CD4-positive, alpha-beta T cell treated with Interleukin-17A for 1 hour (primary cell): ENCODE measurements around the gene TBC1D8.

ENCODE experiments used
- DNase-seq: peaks from one replicate; pipeline ENCODE4 v3.0.0-alpha.2; 2020

TBC1D8 gene

DNA sequence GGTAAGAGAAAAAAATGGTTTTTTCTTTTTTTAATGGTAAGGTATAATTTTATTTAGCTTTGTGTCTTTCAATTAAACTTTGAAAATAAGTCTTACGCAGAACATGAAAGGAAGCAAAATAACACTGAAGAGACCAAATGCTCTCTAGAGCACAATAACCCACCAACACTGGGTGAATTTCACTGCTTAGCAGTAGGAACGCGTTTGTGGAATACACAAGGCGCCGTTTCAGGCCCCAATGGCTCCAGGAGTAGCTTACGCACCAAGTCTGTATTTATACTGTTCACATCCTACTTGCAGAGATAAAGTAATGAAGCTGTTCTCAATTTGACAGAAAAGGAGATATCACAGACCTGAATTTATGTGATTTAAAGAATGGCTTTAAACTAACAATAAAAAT is 125.6 kb downstream of the TBC1D8 start:
- no peak for DNase-seq

DNA sequence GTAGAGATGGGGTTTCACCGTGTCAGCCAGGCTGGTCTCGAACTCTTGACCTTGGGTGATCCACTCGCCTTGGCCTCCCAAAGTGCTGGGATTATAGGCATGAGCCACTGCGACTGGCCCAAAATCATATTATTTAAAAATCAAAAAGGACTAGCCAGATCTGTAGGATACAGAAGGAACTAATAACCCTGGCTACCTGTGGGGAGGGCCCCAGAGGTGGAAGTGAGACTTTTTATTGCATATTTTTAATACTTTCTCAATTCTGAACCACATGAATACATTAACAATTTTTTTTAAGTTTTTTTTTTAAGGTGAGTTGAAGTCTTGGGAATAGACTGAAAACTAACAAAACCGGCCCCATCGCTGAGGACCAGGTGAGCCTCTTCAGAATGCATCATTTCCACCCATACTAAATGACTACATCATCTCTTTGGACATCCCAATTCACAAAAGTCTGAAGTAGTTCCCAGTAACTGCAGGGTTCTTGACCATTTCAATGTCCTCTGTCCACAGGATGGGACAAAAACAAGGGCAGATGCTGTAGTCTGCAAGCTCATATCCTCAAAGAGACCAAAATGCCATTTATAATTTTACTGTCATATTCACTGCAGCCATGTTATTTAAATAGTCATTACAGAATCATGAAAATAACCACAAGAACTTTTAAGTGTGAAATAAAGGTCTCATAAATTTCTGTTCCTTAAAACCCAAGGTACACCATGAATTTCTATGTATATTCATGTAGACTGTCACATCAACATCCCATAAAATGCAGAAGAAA is 127.7 kb downstream of the TBC1D8 start:
- no peak for DNase-seq

DNA sequence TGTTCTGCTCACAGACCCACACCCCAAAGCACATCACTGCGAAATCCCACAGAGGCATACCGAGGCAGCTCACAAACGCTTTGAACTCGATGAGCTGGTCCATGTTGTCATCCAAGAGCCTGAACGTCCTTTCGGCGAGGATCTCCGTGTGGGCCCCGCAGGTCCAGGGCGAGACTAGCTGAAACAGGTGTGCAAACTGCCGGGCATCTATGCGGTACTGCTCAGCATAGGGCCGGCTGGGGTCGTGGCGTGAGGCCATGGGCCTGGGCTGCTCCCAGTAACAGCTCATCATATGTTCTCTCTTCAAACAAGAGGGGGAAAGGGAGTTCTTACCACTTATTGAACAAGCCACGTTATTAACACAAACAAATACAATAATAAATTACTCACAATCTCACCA is 129.0 kb downstream of the TBC1D8 start:
- no peak for DNase-seq

DNA sequence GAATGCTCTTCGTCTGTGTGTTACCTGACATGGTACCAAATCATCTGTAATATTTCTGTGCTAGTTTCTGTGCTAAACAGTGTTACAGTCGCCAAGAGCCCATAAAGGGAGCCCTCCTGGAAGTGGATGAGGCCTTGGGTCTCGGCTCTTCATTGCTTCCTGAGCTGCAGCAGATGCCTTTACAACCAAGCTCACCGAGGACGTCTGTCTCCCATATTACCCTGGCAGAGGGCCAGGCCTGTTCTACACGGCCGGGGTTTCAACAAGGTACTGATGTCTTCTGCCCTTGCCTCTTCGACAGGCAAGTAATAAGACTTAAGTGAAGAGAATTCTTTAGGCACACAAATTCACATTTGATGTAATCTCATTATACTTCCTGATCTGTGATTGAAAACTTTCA is 132.2 kb downstream of the TBC1D8 start:
- DNase-seq, result no peak

DNA sequence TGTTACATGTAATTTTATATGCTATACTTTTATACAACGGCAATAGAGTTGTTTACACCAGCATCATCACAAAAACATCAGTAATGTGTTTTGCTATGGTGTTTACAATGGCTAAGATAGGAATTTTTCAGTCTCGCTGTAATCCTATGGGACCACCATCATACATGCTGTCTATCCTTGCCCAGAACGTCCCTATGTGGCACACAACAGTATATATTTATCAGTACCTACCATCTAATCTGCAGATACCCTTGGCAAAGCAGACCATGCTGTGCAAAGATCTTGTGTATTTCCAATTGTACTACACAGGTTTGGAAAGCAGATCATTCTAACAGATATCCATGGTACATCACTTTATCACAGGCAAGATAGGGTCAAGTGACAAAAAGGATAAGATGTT is 133.8 kb downstream of the TBC1D8 start:
- no peak for DNase-seq

DNA sequence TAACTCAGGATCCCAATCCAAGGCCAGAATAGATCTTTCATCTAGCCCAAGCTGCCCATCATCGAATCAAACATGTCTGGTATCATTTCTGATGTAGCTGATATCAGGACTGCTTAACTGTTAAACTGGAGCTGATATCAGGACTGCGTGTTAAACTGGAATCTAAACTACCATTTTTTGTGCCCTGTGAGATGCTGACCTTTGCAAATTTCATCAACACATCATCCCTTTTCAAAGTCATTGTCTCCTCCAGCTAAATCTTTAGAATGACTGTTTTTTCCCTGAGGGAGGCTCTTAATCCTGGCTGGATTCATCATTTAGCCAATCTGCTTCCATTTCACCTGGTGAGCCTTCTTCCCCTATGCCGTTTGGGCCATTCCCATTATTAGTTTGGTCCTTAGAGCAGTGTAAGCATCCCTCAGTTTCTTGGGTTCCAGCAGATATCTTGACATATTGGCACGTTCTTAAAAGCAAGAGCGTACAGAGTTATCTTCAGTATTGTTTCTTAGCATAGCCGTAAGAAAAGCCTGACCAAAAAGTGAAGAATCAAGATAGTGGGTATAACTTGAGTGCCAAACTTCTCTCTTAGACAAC is 136.8 kb downstream of the TBC1D8 start:
- no peak for DNase-seq

DNA sequence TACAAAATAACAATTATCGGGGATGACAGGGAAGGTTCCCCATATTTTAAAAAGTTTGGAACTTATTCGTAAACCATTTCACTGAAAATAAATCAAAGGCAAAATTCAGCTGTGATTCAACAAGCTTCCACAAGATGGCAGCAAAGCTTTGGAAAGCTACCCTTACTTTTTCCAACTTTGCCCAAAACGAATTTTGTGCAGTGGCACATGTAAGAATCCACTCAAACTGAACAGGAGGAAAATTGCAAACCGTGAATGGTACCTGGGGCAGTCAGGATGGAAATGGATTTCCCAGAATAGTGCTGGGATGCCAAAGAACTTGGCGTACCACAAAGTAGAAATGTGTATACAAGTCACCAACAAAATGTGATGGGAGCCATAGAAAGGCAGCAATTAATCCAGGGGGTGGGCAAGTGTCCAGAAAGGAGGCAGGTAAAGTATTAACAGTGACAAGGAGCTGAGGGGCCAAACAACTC is 138.4 kb downstream of the TBC1D8 start:
- peak; percentile 66 for DNase-seq

DNA sequence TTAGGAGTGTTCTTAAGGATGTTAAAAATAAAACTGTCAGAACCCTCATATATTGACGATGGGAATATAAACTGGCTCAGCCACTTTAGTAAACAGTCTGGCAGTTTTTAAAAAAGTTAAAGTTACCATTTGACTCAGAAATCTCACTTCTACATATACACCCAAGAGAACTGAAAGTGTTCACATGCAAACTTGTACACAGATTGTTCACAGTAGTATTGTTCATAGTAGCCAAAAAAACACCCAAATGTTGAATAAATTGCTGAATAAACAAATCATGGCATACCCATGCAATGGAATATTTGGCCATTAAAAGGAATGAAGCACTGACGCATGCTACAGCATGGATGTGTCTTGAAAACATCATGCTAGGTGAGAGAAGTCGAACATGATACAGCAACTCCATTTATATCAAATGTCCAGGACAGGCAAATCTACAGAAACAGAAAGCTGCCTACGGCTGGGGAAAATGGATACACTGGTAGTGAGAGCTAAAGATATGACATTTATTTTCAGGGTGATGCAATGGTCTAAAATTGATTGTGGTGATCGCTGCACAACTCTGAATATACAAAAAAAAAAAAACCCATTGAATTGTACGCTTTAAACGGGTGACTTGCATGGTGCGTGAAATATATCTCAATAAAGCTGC is 139.0 kb downstream of the TBC1D8 start:
- no peak for DNase-seq

DNA sequence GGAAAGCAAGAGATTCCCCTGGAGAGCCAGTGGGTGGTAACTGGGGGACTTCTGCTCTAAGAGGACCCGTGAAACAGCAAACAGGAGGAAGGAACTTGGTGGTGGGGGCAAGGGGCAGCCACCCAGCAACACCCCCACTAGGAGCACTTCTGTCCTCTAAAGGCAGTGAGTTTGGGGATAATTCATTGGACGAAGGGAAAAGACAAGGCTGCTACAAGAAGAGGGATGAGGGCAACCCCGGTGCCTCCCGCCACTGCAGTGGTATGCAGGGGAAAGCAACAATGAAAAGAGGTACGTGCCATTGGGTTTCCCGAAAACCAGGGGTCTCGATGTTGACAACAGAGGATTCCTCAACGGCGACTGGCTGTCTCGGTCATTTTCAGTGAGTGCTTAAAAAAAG is 140.0 kb downstream of the TBC1D8 start:
- no peak for DNase-seq

DNA sequence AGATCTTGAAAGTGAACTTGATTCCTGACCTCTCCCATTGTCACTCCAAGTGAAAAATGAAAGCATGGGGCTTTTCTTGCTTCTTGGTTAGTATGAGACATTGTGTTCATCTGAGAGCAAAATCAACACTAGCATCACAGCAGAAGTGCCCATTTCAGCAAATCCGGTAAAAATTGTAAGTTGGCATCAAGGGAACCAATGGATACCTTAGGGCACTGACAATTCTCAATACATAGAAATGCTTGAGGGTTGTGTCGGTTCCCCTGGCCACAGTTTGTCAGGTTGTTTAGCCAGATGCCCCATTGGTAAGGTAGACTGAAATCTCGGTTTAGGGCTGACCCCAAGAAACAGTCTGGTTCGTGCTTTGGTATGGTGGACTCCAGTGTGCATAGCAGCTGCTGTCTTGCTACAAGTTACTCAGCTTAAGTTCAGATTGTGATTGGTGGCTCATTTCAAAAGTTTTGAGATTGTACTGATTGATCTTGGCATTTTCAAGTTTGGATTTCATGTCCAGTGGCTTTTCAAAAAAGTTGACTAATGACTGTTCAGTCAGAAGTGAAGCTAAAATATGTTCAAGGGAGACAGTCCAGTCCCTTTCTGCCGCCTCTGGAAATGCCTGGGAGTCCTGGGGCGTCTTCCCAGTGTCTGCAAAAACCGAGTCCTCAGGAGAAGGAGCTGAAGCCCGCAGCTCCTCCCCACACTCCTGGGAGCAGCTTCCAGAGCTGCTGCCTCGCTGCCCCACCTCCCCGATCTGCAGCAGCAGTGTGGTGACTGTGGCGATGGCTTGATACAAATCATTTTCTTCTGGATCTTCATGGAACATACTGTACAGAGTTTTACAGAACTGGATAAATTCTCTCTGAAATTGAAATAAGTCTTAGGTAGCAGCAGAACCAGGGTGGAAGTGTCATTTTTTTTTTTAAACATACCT is 143.5 kb downstream of the TBC1D8 start:
- no peak for DNase-seq

DNA sequence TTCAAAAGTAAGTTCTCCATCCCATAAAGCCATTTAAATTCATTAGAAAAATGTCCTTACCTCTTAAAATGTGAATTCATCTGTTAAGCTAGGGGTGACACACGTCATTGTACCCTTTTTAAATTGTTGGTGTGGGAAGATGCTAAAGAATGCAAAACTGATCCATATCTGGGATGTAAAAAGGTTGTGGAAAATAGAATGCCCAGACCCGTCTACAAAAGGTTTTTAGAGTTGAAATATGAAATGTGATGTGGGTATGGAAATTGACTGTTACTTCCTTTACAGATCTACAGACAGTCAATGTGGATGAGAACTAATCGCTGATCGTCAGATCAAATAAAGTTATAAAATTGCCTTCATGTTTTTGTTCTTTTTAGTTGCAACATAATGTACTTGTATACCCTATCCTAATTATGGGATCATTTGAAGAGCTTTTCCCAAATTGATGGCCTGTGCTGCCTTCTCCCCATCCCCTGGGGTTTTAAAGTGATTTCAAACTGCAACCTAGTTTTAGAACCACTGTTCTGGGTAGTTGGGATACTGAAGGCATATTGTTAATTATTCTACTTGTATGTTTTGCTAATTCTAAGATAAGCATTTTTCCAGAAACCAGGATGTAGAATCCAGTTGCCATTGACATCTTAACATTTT is 145.0 kb downstream of the TBC1D8 start:
- no peak for DNase-seq

DNA sequence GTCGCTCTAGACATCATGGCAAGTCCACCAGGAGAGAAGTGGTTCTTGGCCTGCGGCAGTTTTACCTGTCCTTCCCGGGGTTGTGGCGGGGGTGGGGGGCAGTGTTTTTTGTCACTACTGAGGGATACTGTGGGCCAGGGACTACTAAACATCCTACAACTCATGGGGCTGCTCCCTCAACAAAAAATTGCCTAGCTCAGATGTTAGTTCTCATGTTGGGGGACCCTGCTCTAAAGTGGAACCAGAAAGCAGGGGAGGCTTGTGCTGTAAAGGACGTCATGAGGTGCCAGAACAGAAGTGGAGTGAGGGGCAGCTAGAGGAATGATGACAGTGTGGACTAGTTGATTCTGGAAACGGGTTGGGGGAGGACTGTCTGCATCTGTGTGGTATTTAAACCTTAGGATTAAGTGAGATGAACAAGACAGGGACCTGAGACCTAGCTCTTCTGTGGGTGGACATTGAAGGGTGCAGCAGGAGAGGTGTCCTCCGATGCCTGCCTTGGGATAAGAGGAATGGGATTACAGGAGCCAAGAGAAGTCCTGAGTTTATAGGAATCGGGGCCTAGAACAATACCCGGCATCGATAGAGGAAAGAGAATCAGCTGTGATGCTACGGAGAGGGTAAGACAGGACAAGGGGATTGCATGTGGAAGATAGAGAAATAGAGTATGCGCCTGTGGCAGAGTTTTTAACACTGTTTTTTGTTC is 146.4 kb downstream of the TBC1D8 start:
- DNase-seq, result no peak

DNA sequence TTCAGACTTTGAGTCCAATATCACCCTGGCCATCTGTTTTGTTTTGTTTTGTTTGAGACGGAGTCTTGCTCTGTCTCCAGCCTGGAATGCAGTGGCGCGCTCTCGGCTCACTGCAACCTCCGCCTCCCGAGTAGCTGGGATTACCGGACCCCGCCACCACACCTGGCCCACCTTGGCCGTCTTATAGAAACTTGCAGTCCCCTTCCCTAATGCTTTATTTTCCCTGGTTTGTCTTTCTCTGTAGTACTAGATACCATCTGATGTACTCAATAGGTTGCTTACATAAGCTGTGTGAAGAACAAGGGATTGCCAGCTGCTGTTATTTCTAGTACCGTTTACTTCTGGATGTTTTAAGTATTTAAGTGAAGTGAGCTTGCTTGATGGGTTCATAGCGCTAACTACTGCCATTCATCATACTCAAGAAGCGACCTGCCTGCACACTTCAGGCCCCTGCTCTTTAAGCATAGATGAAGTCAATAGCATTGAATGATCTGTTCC is 147.9 kb downstream of the TBC1D8 start:
- DNase-seq, result no peak

DNA sequence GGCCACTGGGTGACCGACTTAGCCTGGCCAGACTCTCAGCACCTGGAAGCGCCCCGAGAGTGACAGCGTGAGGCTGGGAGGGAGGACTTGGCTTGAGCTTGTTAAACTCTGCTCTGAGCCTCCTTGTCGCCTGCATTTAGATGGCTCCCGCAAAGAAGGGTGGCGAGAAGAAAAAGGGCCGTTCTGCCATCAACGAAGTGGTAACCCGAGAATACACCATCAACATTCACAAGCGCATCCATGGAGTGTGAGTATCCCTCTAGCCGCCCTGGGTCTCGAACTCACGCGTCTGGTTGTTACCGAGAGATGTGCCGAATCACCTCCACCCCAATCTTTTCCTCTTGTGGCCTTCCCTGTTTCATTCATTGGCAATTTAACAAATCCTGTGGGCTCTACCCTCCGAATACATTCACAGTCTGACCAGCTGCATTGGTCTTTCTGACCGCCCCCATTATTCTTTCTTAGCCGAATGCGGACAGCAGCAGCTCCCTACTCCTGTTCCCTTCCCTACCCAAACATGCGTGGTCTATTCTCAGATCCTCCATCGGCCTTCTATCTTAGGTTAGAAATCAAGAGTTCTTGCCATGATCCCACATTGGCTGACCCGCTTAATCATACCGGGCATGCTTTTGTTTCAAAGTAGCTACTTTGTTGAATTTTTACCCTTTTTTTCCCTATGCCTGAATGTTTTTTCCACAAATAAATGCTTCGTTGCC is 148.5 kb downstream of the TBC1D8 start:
- DNase-seq, result peak; percentile 13

DNA sequence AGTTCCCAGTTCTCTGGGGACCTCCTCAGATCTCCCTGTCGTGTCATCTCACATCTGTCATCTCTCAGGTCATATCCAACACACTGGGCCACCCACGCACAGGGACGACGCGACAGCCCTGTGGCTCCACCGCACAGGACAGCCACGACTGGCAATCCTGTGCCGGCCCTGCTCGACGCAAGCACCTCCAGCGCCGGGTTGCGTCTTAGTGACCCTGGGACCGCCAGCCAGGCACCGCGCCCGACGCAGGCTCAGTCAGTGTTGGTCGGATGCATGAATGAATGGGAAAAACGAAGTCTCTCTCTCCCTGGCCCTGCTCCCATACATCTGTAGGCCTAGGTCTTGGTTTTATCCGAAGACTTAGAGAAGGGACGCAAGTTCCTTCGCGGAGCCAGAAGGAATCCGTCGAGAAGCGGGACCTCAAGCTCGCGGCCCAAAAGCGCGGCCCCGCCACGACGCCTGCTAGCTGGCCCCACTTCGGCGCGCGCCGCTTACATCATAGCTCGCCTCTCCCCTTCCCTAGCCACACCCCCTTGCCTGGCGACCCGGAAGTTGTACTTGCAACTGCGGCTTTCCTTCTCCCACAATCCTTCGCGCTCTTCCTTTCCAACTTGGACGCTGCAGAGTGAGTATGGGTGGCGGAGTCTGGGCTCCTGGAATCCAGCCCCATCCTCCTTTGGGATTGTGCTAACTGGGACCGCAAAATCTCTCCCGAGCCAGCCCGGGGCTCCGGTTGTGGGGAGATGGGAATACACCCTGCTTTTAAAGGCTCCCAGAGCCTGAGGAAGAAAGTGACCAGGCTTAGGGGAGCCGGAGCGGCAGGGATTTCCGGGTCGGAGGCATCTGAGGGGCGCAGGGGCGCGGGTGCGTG is 149.3 kb downstream of the TBC1D8 start, which contains the start of gene RPL31:
Gene RPL31, plus strand, starts transcription at position 599 of the 871 bp plus-strand sequence. CDS start 413 bp downstream, outside the sequence.
- peak; percentile 97 for DNase-seq

DNA sequence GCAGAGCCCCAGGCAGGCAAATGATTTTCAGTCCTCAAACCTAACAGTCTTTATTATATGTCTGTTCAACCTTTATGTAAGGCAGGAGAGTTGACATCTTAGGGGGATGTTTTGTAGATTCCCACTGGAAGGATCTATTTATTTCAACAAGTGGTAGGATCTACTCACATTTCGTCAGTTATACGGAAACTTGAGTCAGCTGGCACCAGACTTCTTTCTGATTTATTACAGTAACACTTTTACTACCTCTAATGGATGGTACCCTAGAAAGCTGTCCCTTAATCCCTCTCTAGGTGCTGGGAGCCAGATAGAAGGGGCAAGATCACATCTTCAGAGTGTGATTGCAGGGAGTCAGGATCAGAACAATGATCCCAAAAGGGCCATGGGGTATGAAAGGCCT is 151.2 kb downstream of the TBC1D8 start:
- DNase-seq, result no peak

DNA sequence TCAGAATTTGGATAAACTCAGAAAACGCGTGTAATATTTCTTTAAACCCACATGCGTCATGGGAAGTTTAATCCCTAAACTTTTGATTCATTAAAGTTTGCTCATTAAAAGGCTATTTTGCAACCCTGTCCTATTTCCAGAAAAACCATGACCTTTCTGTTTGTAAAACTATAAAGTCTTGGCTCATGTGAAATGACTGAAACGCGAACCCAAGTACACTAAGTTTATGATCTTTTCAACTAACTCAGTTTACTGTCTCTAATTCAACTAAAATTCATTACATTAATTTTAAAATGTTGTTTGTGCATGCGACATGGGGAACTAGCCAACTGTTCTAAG is 153.0 kb downstream of the TBC1D8 start:
- DNase-seq, result no peak

DNA sequence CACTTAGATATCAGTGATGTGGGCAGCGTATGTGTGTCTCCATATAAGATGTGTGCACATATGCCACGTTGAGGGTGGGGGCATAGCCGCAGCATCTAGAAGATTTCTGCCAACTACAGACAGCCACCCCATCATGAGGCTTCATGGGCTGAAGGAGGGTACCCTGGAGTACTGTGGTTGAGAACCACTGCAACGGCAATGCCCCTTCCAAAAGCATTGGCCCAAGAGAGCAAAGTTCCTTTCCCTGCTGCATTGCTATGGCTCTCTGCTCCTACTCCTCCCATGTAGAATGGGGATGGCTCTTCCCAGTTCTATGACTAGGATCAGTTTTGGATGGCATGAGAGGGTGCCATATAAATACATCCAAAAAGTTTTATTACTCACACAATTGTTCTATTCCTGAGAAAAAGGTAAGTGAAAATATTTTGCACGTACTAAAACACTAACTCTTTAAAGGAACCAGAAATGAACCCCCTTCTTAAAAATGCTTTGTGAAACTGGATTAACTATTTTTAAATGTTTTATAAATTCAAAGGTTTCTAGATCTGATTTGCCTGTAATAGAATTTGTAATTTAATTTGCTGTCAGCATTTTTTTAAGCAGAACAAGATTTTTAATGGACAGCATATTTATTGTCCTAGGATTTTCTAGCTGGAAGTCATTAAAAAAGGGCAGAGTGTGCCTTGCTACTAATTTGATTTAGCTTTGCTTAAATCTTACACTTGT is 153.5 kb downstream of the TBC1D8 start:
- DNase-seq, result no peak
